ENCODE measurements around the gene AK1. TPM values are rescaled to one million over a fixed set of nuclear protein-coding genes. Genes with fewer than 3 reads are reported as not detected.

AK1 gene
- total RNA-seq, 1 experiment from 2014 or later, result 31.6 TPM

DNA sequence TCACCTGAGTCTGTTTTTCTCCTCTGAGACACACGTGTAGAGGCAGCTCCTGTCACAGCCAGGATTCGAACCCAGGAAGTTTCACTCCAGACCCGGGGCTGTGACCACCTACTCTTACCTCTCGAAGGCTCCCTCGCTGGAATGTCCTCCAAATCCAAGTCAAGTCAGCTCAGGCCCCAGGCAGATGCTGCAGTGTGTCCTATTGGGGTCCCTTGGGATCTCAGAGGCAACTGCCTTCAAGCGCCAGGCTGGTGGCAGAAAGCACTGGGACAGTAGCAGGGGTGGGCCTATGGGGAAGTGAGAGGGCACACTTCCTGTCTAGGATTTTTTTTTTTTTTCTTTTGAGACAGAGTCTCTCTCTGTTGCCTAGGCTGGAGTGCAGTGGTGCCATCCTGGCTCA lies 40.1 kb upstream of the AK1 start:
- no peak overlapping the region for H2BK120ac ChIP-seq (ENCODE audit: low read depth, low read length, poor library complexity, severe bottlenecking)
- H3K23ac ChIP-seq (ENCODE audit: insufficient read length, low read depth, low read length), result no peak overlapping the region
- no peak overlapping the region for H3K4ac ChIP-seq (ENCODE audit: low read depth, low read length)
- TF ChIP-seq, protein P1, sequence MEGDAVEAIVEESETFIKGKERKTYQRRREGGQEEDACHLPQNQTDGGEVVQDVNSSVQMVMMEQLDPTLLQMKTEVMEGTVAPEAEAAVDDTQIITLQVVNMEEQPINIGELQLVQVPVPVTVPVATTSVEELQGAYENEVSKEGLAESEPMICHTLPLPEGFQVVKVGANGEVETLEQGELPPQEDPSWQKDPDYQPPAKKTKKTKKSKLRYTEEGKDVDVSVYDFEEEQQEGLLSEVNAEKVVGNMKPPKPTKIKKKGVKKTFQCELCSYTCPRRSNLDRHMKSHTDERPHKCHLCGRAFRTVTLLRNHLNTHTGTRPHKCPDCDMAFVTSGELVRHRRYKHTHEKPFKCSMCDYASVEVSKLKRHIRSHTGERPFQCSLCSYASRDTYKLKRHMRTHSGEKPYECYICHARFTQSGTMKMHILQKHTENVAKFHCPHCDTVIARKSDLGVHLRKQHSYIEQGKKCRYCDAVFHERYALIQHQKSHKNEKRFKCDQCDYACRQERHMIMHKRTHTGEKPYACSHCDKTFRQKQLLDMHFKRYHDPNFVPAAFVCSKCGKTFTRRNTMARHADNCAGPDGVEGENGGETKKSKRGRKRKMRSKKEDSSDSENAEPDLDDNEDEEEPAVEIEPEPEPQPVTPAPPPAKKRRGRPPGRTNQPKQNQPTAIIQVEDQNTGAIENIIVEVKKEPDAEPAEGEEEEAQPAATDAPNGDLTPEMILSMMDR (conservative IDR thresholded peaks at IDR 0.05), result no peak
- no peak overlapping the region for H3K27ac Mint-ChIP-seq
- no peak overlapping the region for H2BK20ac ChIP-seq (ENCODE audit: low read depth, low read length, poor library complexity, severe bottlenecking)
- H4K8ac ChIP-seq (replicated peaks; ENCODE audit: insufficient read length, low read depth, low read length), result no peak overlapping the region
- no peak overlapping the region for H3K18ac ChIP-seq (ENCODE audit: insufficient read length, low read depth, low read length)
- H3K79me2 ChIP-seq (ENCODE audit: insufficient read depth, low read length), result no peaks in the 10 kb centered on the region
- H3K4me3 Mint-ChIP-seq, result peak overlapping the region in 1 of 2 experiments; percentile 54; a peak in 1 of 5 replicates
- H3K9me3 Mint-ChIP-seq, result no peaks in the 10 kb centered on the region; a peak in 1 of 5 replicates
- no peaks in the 10 kb centered on the region for H3K9me3 ChIP-seq (ENCODE audit: control insufficient read depth, low read depth, low read length)
- H2BK15ac ChIP-seq (ENCODE audit: low read depth, low read length), result no peak overlapping the region
- no peak overlapping the region for H3K14ac ChIP-seq (ENCODE audit: insufficient read depth, low read length)
- H3K27me3 ChIP-seq (ENCODE audit: insufficient read depth, low read length), result peaks cover 2% of the 10 kb centered on the region; the same call in 1 of the 2 replicates
- H3K79me1 ChIP-seq (ENCODE audit: insufficient read depth, low read depth, low read length, poor library complexity, severe bottlenecking), result no peaks in the 10 kb centered on the region
- H3K27me3 Mint-ChIP-seq (ENCODE audit: low read depth), result peaks cover 26% of the 10 kb centered on the region
- H2BK12ac ChIP-seq (ENCODE audit: insufficient read length, low read depth, low read length), result no peak overlapping the region
- no peak overlapping the region for H3K27ac ChIP-seq (ENCODE audit: insufficient read length, low read depth, low read length)
- WGBS (ENCODE audit: extremely low coverage, insufficient read length, low lambda C conversion rate), result no CpG with 5 or more reads among the region's 6 CpGs
- H3K36me3 Mint-ChIP-seq (ENCODE audit: insufficient read depth in 1 of 3, low read depth in 3 of 3), result peaks cover 0 to 9% (median 5%) of the 10 kb centered on the region in 3 experiments; a peak in 6 of 7 replicates
- peaks cover 5% of the 10 kb centered on the region for H3K23me2 ChIP-seq (ENCODE audit: insufficient read length, low read depth, low read length, poor library complexity, severe bottlenecking)
- no peak overlapping the region for H3K56ac ChIP-seq (ENCODE audit: insufficient read length, low read depth, low read length)
- peaks cover 15 to 17% of the 10 kb centered on the region in 2 experiments for H3K4me1 Mint-ChIP-seq
- peaks cover 2% of the 10 kb centered on the region; the same call in 1 of the 2 replicates for H3K4me1 ChIP-seq (ENCODE audit: insufficient read depth, low read length)
- H2BK5ac ChIP-seq (ENCODE audit: insufficient read length, low read length), result no peak overlapping the region
- no peak overlapping the region for H3K4me2 ChIP-seq (ENCODE audit: insufficient read depth, insufficient read length, low read length)
- H2AFZ ChIP-seq (ENCODE audit: low read length), result no peak overlapping the region
- no peak overlapping the region for H4K91ac ChIP-seq (ENCODE audit: insufficient read length, low read depth, low read length)
- peaks cover 2% of the 10 kb centered on the region for H4K20me1 ChIP-seq (ENCODE audit: control insufficient read depth, insufficient read depth, insufficient read length)
- no peak overlapping the region for H4K5ac ChIP-seq (ENCODE audit: insufficient read length, low read depth, low read length)
- H3K9ac ChIP-seq (ENCODE audit: extremely low read depth, insufficient read length, low read length), result no peak overlapping the region
- H3T11ph ChIP-seq (ENCODE audit: low read length), result no peak overlapping the region
- no peak for DNase-seq
- no peak overlapping the region for H2AK5ac ChIP-seq (ENCODE audit: insufficient read length, low read length)

Data from H9 (cell line).